Adipose tissue (tissue), 3 donors: ENCODE results near the gene TMCO5A. TPM values are rescaled to one million over a fixed set of nuclear protein-coding genes. Genes with fewer than 3 reads are reported as not detected.
"Not testable (repeated sequence)": the region's sequence is repeated elsewhere in the genome, so short reads cannot be mapped to it uniquely, and the experiment has no call there.

Source experiments
- H3K27ac ChIP-seq: one replicate; pipeline ENCODE4 v1.5.1; 2013; ENCODE audit warnings: low read depth, low read length
- WGBS, 3 donors: extraction: QIAGEN DNeasy Blood & Tissue Kit; methylation state at CpG; one replicate each; pipeline ENCODE4 v1.1.7; 2013; 5-methylcytosine and 5-hydroxymethylcytosine counted together
- polyA plus RNA-seq, 3 donors: library from polyadenylated mRNA; stranded (reverse); fragments of 200-250 nt; gene quantifications; one replicate each; pipeline ENCODE4 v1.2.3, GENCODE V29; 2013
- donor health status: healthy with polysubstance abuse.
- donor health status: Bipolar disorder and iron deficiency.
- donor health status: healthy.

The TMCO5A gene
- polyA plus RNA-seq, 3 donors, result 0.15 TPM; not detected in 2

DNA sequence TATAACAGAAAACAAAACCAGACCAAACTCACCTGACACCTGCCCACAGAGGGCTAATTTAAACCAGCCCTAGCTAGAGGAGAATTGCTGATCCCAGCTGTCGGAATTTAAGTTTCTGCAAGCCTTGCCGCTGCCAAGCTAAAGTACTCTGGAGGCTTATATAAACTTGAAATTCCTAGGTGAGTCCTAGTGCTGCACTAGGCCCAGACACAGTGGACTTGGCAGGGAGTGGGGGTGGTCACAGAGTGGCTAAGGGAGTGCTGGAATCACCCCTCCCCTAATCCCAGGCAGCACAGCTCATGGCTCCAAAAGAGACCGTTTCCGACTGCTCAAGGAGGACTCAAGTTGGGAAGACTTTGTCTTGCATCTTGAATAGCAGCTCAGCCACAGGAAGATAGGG is 17.6 kb downstream of the TMCO5A start:
- WGBS, 3 donors, result 86 to 92% (median 89%) methylated on average over 4 of the region's 4 CpGs
- no peak overlapping the region for H3K27ac ChIP-seq

DNA sequence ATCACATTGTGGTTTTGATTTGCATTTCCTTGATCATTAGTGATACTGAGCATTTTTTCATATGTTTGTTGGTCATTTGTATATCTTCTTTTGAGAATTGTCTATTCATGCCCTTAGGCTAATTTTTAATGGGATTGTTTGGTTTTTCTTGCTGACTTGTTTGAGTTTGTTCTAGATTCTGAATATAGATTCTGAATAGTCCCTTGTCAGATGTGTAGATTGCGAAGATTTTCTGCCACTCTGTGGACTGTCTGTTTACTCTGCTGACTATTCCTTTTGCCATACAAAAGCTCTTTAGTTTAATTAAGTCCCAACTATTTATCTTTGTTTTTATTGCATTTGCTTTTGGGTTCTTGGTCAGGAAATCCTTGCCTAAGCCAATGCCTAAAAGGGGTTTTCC is 26.3 kb downstream of the TMCO5A start:
- WGBS, 3 donors, result 88 to 91% (median 90%) methylated on average over 1 of the region's 1 CpG

DNA sequence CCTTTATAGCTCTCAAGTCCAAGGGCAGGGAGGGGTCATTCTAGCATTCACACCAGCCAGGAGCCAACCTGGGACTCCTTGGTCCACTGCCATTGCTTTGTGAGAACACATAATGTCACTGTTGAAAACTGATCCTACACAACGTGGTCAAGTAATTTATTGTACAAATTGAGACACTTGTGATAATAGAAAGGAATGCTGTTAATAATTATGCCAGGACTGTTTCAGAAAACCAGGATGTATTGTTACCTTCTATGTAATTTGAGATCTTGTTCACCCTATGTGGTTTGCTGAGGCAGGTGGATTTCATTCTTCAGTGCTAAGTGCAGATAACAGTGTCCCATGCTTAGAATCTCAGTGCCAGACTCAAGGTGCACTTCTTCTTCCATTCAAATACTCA is 33.3 kb downstream of the TMCO5A start:
- H3K27ac ChIP-seq, result no peak overlapping the region
- WGBS, 3 donors, result 21 to 68% (median 61%) methylated on average over 1 of the region's 1 CpG

More for the DNA sequence above, 26.3 kb downstream of the TMCO5A start:
- not testable (repeated sequence) for H3K27ac ChIP-seq

DNA sequence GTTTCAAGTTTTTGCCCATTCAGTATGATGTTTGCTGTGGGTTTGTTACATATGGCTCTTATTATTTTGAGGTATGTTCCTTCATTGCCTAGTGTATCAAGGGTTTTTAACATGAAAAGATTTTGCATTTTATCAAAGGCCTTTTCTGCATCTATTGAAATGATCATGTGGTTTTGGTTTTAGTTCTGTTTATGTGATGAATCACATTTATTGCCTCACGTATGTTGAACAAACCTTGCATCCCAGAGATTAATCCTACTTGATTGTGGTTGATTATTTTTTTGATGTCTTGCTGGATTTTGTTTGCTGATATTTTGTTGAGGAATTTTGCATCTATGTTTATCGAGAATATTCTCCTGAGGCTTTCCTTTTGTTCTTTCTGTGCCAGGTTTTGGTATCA is 39.4 kb downstream of the TMCO5A start:
- WGBS, 3 donors, result 65 to 75% (median 73%) methylated on average over 2 of the region's 2 CpGs
- no peak overlapping the region for H3K27ac ChIP-seq

DNA sequence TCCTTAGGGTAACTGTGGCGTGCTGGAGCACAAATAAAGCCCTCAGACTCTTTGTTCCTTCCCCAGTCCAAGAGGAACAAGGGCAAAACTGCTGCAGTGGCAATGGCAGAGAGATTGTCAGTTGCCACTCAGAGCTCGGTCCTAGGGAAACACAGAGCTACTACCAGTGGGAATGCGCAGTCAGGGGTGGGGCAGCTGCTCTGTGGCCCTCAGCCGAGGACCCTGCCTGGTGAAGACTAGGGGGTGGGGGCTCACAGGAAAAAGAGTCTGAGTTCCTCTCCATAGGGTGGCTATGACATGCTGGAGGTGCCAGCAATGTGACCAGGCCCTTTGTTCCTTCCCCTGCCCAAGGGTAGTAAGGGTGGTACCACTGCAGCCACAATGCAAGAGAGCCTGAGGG is 43.8 kb downstream of the TMCO5A start:
- H3K27ac ChIP-seq, result no peak overlapping the region
- WGBS, 3 donors, result 89 to 92% (median 90%) methylated on average over 4 of the region's 4 CpGs

DNA sequence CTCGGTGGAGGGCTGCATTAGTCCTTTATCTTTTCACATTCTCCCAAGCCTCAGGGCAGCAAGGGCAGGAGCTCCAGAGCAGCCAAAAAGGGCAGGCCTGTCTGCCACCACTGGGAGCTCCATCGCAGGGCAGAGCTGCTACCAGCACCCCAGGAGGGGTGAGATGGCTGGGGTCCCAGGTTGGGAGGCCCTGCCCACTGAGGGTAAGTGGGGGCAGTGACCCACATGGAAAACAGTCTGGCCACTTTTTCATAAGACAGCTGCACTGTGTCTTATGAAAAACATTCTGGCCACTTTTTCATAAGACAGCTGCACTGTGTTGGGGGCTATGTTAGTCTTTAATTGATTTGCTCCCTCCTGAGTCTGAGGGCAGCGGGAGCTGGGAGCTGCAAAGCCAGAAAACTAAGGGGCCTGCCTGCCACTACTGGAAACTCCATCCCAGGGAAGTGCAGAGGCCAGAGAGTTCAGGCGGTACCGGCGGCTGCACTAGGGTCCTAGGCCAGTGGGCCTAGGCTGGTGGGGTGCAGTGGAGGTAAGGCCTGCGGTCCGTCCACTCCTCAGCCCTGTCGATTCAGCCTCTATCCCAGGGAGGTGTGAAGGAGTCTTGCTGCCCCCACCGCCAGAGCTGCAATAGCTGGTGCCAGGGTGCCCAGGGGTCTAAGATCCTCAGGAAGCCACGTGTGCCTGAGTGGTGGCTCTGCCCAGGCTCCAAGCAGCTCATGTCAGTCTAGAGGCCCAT is 45.4 kb downstream of the TMCO5A start:
- no peak overlapping the region for H3K27ac ChIP-seq
- WGBS, 3 donors, result 79 to 89% (median 80%) methylated on average over 11 of the region's 11 CpGs

DNA sequence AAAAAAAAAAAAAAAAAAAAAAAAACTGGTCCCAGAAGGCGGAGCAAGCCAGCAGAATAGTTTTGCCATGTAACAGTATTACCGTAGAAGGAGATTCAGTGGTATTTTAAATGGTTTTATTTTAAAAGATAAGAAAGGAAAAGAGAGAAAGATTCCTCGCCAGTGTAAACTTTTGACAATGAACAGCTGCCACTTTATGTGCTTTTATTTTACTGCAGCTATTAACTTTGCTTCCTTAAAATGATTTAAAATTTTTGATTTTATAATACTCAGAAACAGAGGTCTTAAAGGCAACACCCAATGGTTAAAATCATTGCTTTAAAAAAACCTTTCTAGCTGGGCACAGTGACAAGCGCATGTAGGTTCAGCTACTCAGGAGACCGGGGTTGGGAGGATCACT is 46.8 kb downstream of the TMCO5A start:
- no peak overlapping the region for H3K27ac ChIP-seq
- 71 to 81% (median 74%) methylated on average over 5 of the region's 5 CpGs for WGBS, 3 donors

DNA sequence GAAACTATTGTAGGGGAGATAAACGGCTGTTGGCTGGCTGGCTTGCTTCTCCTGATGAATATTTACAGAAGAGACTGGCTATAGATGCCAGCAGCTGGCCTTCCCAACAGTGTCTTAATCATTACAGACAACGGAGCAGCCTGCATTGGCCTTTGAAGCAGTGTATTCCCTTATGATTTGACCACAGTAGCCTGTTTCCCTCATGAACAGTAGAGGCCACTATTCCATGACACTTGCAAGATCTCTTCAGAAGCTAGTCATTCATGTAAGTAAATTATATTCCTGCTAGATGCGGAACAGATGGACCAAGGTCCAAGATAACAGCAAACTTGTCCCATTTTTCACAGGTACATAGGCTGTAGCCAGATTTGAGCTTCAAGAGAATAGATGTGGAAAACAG is 47.3 kb downstream of the TMCO5A start:
- 22 to 48% (median 38%) methylated on average over 3 of the region's 3 CpGs for WGBS, 3 donors
- H3K27ac ChIP-seq, result no peak overlapping the region

DNA sequence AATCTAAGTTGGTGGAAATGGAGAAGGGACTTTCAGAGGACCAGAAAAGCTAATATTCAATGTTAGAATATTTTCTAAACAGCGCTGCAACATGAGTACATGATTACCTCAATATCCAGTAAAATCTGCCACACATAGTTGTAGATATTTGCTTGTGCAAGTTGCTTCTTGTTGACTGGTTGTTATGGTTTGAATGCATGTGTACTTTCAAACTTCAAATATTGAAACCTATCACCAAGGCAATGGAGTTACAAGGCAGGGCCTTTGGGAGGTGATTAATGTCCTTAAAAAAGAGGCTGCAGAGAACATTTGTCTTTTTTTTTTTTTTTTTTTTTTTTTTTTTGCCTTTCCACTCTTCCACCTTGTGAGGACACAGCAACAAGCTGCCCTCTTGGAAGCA is 49.9 kb downstream of the TMCO5A start:
- 81 to 97% (median 95%) methylated on average over 1 of the region's 1 CpG for WGBS, 3 donors
- H3K27ac ChIP-seq, result no peak overlapping the region

DNA sequence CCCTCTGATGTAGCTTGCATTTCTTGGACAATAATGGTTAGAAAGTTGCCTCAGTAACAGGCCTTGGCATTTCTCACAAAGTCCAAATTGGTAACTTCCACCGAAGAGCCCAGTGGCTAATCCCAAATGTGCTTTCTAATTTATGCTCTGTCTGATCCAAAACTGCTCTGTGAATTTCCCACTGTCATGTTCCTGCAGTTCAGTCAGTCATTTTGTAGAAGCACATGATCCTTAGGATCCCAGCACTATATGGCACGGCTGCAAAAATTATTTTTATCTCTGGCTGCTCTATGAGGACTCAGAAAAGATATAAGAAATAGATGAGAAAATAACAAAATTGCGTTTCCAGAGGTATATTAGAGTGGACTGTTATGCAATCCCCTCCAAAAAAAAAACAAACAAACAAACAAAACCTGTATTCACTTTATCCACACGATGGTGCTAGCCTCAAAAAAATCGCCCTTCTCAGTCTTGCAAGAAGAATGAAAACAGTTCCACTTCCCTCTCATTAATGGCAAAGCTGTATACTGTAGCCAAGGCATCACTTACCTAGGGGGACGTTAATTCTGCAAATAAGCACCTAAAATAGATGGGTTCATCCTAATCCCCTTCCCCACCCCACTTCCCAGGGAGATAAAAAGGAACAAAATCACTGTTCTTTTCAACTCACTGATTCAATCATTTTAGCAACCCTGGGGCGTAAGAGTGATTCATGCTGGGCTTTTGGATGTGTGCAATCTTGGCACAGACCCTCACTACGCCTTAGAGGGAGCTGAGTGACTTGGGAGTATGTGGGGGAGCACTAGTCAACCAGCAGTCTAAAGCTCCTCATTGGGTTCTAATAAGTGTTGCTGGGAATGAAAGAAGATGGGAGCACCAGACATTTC is 61.3 kb downstream of the TMCO5A start:
- H3K27ac ChIP-seq, result no peak overlapping the region
- WGBS, 3 donors, result 22 to 24% (median 24%) methylated on average over 8 of the region's 8 CpGs
